IMR-90 (cell line): Measurements from ENCODE around the gene MGAT4D. TPM values are rescaled to one million over a fixed set of nuclear protein-coding genes. Genes with fewer than 3 reads are reported as not detected.

Experiments used
- ATAC-seq: fragments of 200-7000 bp; cut with Tn5 transposase; 2 replicates; pipeline ENCODE4 v1.9.1; 2020; ENCODE audit warnings: low read depth, mild to moderate bottlenecking, moderate library complexity
- BruUV-seq: library from RNA; stranded (reverse); fragments of 400-500 nt; replicated peaks from 2 replicates; lab custom pipeline; 2021; lab: Mats Ljungman, UMichigan
- CTCF ChIA-PET: fragments of 300-600 bp; formaldehyde crosslinking; extraction: SDS; loops from one replicate; lab custom pipeline; 2021; ENCODE audit warnings: antibody characterized with exemption; lab: Yijun Ruan, JAX
- POLR2A ChIA-PET: fragments of 300-600 bp; sonication (Branson Sonifier 250); formaldehyde crosslinking; loops from one replicate; lab custom pipeline; 2022; ENCODE audit warnings: antibody characterized with exemption; ENCODE audit not compliant: unreplicated experiment; lab: Charles Lee
- DNase-seq: peaks from one replicate; pipeline ENCODE4 v3.0.0; 2013
- H2AFZ ChIP-seq: replicated peaks from 2 replicates; pipeline ENCODE3; 2013; ENCODE audit warnings: low read length, mild to moderate bottlenecking; ENCODE audit not compliant: poor library complexity
- H2AK5ac ChIP-seq: 2 replicates; pipeline ENCODE4 v1.6.1; 2013; ENCODE audit warnings: low read depth, low read length, inconsistent platforms
- H2AK9ac ChIP-seq: replicated peaks from 2 replicates; pipeline ENCODE3; 2013; ENCODE audit warnings: mild to moderate bottlenecking, low read depth, low read length, moderate library complexity; ENCODE audit not compliant: poor library complexity
- H2BK120ac ChIP-seq: 2 replicates; pipeline ENCODE4 v1.6.1; 2013; ENCODE audit warnings: low read depth, low read length, inconsistent platforms
- H2BK15ac ChIP-seq: 3 replicates; pipeline ENCODE4 v1.6.1; 2013; ENCODE audit warnings: low read depth, low read length, inconsistent platforms
- H2BK20ac ChIP-seq: 2 replicates; pipeline ENCODE4 v1.6.1; 2013; ENCODE audit warnings: low read depth, mild to moderate bottlenecking, inconsistent platforms, low read length, moderate library complexity
- H2BK5ac ChIP-seq: 2 replicates; pipeline ENCODE4 v1.6.1; 2013; ENCODE audit warnings: mild to moderate bottlenecking, low read depth, low read length, inconsistent platforms; ENCODE audit not compliant: poor library complexity, severe bottlenecking
- H3K14ac ChIP-seq: replicated peaks from 2 replicates; pipeline ENCODE4 v1.6.1; 2013; ENCODE audit warnings: low read depth, low read length, inconsistent platforms
- H3K18ac ChIP-seq: 2 replicates; pipeline ENCODE4 v1.6.1; 2013; ENCODE audit warnings: low read depth, low read length, control low read depth
- H3K23ac ChIP-seq: 2 replicates; pipeline ENCODE4 v1.6.1; 2013; ENCODE audit warnings: low read depth, low read length, inconsistent platforms
- H3K27ac ChIP-seq: 2 replicates; pipeline ENCODE4 v1.5.1; 2013; ENCODE audit warnings: mild to moderate bottlenecking, control low read depth, low read length; ENCODE audit not compliant: insufficient read depth
- H3K27me3 ChIP-seq: 2 replicates; pipeline ENCODE4 v1.6.1; 2013; ENCODE audit warnings: low read length; ENCODE audit not compliant: control insufficient read depth, insufficient read depth
- H3K36me3 ChIP-seq: 2 replicates; pipeline ENCODE4 v1.6.1; 2013; ENCODE audit warnings: low read length, mixed read lengths; ENCODE audit not compliant: control insufficient read depth, insufficient read depth
- H3K4ac ChIP-seq: 2 replicates; pipeline ENCODE4 v1.6.1; 2013; ENCODE audit warnings: low read depth, low read length, inconsistent platforms
- H3K4me1 ChIP-seq: 2 replicates; pipeline ENCODE4 v1.6.1; 2013; ENCODE audit warnings: low read length, mixed read lengths; ENCODE audit not compliant: control insufficient read depth, insufficient read depth
- H3K4me2 ChIP-seq: 2 replicates; pipeline ENCODE4 v1.6.1; 2013; ENCODE audit warnings: low read depth, mild to moderate bottlenecking, control low read depth, low read length, moderate library complexity
- H3K4me3 ChIP-seq: 2 replicates; pipeline ENCODE4 v1.5.1; 2013; ENCODE audit warnings: low read depth, mild to moderate bottlenecking, control low read depth, low read length, moderate library complexity; ENCODE audit not compliant: insufficient read depth
- H3K56ac ChIP-seq: 2 replicates; pipeline ENCODE4 v1.6.1; 2013; ENCODE audit warnings: low read length, inconsistent platforms; ENCODE audit not compliant: insufficient read depth; ENCODE audit errors: extremely low read depth
- H3K79me1 ChIP-seq, 2 experiments: 2 replicates each; pipeline ENCODE4 v1.6.1; 2013; ENCODE audit warnings: low read length in 2 of 2, inconsistent platforms in 1 of 2, low read depth in 1 of 2
- H3K9ac ChIP-seq: 2 replicates; pipeline ENCODE4 v1.6.1; 2013; ENCODE audit warnings: low read depth, low read length, control low read depth
- H3K9me1 ChIP-seq: 2 replicates; pipeline ENCODE4 v1.6.1; 2013; ENCODE audit warnings: low read length, inconsistent platforms; ENCODE audit not compliant: insufficient read depth
- H3K9me3 ChIP-seq: 2 replicates; pipeline ENCODE4 v1.6.1; 2013; ENCODE audit warnings: low read length; ENCODE audit not compliant: control insufficient read depth, insufficient read depth
- H4K20me1 ChIP-seq: 2 replicates; pipeline ENCODE4 v1.6.1; 2013; ENCODE audit warnings: low read length, inconsistent platforms; ENCODE audit not compliant: insufficient read depth
- H4K5ac ChIP-seq: 2 replicates; pipeline ENCODE4 v1.6.1; 2013; ENCODE audit warnings: mild to moderate bottlenecking, low read depth, low read length, control low read depth
- H4K8ac ChIP-seq, 2 experiments: 2 replicates each; pipeline ENCODE4 v1.6.1; 2013; ENCODE audit warnings: low read depth in 2 of 2, low read length in 2 of 2, control low read depth in 1 of 2, inconsistent platforms in 1 of 2
- H4K91ac ChIP-seq: 2 replicates; pipeline ENCODE4 v1.6.1; 2013; ENCODE audit warnings: low read depth, low read length, inconsistent platforms; ENCODE audit not compliant: insufficient read depth
- MAZ ChIP-seq: IDR thresholded peaks from 2 replicates; pipeline ENCODE4 v1.6.1; 2012; ENCODE audit warnings: low read depth, mild to moderate bottlenecking, low read length, improper control_type of control experiment, moderate library complexity, borderline replicate concordance
- MXI1 ChIP-seq: IDR thresholded peaks from 2 replicates; pipeline ENCODE4 v1.6.1; 2012; ENCODE audit warnings: low read depth, mild to moderate bottlenecking, low read length, moderate library complexity, borderline replicate concordance
- RFX5 ChIP-seq: IDR thresholded peaks from 2 replicates; pipeline ENCODE4 v1.8.0; 2012; ENCODE audit warnings: low read depth, mild to moderate bottlenecking, low read length, moderate library complexity
- WGBS, 2 experiments: methylation state at CpG; one replicate each; pipeline versions ENCODE4 v1.1.5 to v1.1.7; 2013; ENCODE audit warnings: missing lambda C conversion rate in 2 of 2; ENCODE audit not compliant: insufficient read length in 1 of 2; ENCODE audit errors: extremely low coverage in 2 of 2; 5-methylcytosine and 5-hydroxymethylcytosine counted together
- dilution Hi-C: fragments of 300-500 bp; cut with HindIII; formaldehyde crosslinking; loops from one replicate; pipeline ENCODE4 v1.14.3; 2018; ENCODE audit warnings: low sequenced_read_pairs; ENCODE audit not compliant: unreplicated experiment
- in situ Hi-C: fragments of 300-500 bp; cut with MboI; formaldehyde crosslinking; loops from 3 replicates; pipeline ENCODE4 v1.14.3; 2019; ENCODE audit warnings: low sequenced_read_pairs, inconsistent platforms, mixed read lengths
- intact Hi-C: fragments of 100-400 bp; cut with micrococcal nuclease; formaldehyde crosslinking; loops from 2 replicates; pipeline ENCODE4 v1.10.0; 2022
- polyA plus RNA-seq, 3 experiments: library from polyadenylated mRNA; depleted of rRNA; stranded (reverse); fragments of >200 nt; gene quantifications; 2 replicates each; pipeline ENCODE4 v1.2.3, GENCODE V29; 2012; ENCODE audit warnings: low replicate concordance in 1 of 3
- total RNA-seq: library from RNA; depleted of rRNA; stranded (reverse); fragments of >200 nt; gene quantifications from 2 replicates; pipeline ENCODE4 v1.2.3, GENCODE V29; 2012

The MGAT4D gene
- total and polyA plus RNA-seq, 2 of the 4 experiments (the other 2 are of a cell fraction): not detected

DNA sequence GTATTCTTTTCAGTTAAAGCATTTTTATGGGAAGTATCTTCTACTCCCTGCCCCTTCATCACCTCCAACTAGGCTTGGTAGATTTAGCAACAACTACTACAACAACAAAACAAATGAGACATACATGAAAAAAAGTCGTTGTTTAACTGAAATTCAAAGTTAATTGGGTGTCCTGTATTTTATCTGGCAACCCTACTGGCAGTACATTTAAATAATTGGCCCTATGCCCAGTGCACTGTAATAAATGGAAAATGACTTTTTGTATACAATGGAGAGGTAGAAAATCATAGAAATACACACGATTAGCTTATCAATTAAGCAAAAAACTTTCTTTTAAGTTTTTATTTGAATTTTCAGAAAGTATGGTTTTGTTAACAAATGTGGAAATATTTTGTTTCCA, 49.3 kb downstream of the MGAT4D start:
- POLR2A ChIA-PET: no interaction called here
- H3K4me3 ChIP-seq: no peak overlapping the region
- dilution Hi-C loops: no loop called here

More for the DNA sequence above, 49.3 kb downstream of the MGAT4D start:
- H2AK9ac ChIP-seq: no peak overlapping the region
- H3K4me1 ChIP-seq: no peaks in the 10 kb centered on the region
- H3K9ac ChIP-seq: no peak overlapping the region
- H3K18ac ChIP-seq: no peak overlapping the region
- CTCF ChIA-PET: interaction anchor here (0.9 to 1.9 kb wide), 2 partner anchors 22 to 75 kb away, joined by 3 to 6 read pairs; partner anchors contain the start of genes CLGN and ELMOD2
- no peak overlapping the region for H2AK5ac ChIP-seq
- no peak overlapping the region for H3K14ac ChIP-seq
- no peak overlapping the region for H3K4me2 ChIP-seq
- ATAC-seq (no peak), DNase-seq (no peak)
- H3K36me3 ChIP-seq: no peaks in the 10 kb centered on the region
- H3K4ac ChIP-seq: no peak overlapping the region
- no peak overlapping the region for H4K91ac ChIP-seq
- no CpG with 5 or more reads among the region's 2 CpGs for WGBS, 2 experiments
- H3K56ac ChIP-seq: no peak overlapping the region
- H4K5ac ChIP-seq: no peak overlapping the region
- TF ChIP-seq MAZ: no peak
- no peak for TF ChIP-seq MXI1
- no peak for TF ChIP-seq RFX5
- intact Hi-C loops: no loop called here
- H4K20me1 ChIP-seq: no peaks in the 10 kb centered on the region
- H2BK5ac ChIP-seq: no peak overlapping the region
- no peak overlapping the region for H2BK20ac ChIP-seq
- H3K9me3 ChIP-seq: no peaks in the 10 kb centered on the region
- H2AFZ ChIP-seq: no peak overlapping the region
- no peaks in the 10 kb centered on the region for H3K9me1 ChIP-seq
- no peak overlapping the region for H3K27ac ChIP-seq
- in situ Hi-C loops: no loop called here
- no TSS peak for BruUV-seq
- H4K8ac ChIP-seq: no peak overlapping the region
- H2BK15ac ChIP-seq: no peak overlapping the region
- H3K79me1 ChIP-seq: no peaks in the 10 kb centered on the region
- H3K23ac ChIP-seq: no peak overlapping the region
- no peak overlapping the region for H2BK120ac ChIP-seq
- H3K27me3 ChIP-seq: peaks cover 8% of the 10 kb centered on the region; the same call in 1 of the 2 replicates
